K562 (cell line): ENCODE results near the gene FGF23. TPM values are rescaled to one million over a fixed set of nuclear protein-coding genes. Genes with fewer than 3 reads are reported as not detected.

Source experiments
- ATF7 ChIP-seq: fragments of 450-650 bp; IDR thresholded peaks from 2 replicates; pipeline ENCODE4 v1.7.1; 2014; ENCODE audit warnings: mild to moderate bottlenecking, moderate library complexity
- CCNT2 ChIP-seq: IDR thresholded peaks from 2 replicates; pipeline ENCODE4 v1.6.1; 2011; ENCODE audit warnings: borderline replicate concordance, low read depth, mild to moderate bottlenecking, moderate library complexity, mixed read lengths, low read length; ENCODE audit not compliant: insufficient read length; ENCODE audit errors: extremely low read depth
- DMBX1 ChIP-seq: fragments of 250-450 bp; sonication (Bioruptor Pico); IDR thresholded peaks from 2 replicates; pipeline ENCODE4 v1.8.0; 2022; ENCODE audit warnings: inconsistent platforms, mild to moderate bottlenecking, moderate library complexity, borderline replicate concordance
- ESRRA ChIP-seq: fragments of 450-650 bp; IDR thresholded peaks from 2 replicates; pipeline ENCODE4 v1.6.1; 2014; ENCODE audit warnings: low read depth, mild to moderate bottlenecking, moderate library complexity, borderline replicate concordance
- HNRNPK ChIP-seq: fragments of 200-400 bp; formaldehyde crosslinking; IDR thresholded peaks from one replicate; pipeline ENCODE4 v1.6.1; 2018; ENCODE audit warnings: mild to moderate bottlenecking, low read depth, low read length; ENCODE audit not compliant: poor library complexity, severe bottlenecking
- MBD1 ChIP-seq: fragments of 250-450 bp; sonication (Bioruptor Pico); IDR thresholded peaks from 2 replicates; pipeline ENCODE4 v1.8.0; 2022; ENCODE audit warnings: inconsistent platforms
- MEIS2 ChIP-seq: fragments of 450-650 bp; IDR thresholded peaks from 2 replicates; pipeline ENCODE4 v1.6.1; 2014; ENCODE audit warnings: mild to moderate bottlenecking; ENCODE audit not compliant: partially characterized antibody
- PCBP2 ChIP-seq: fragments of 200-400 bp; formaldehyde crosslinking; IDR thresholded peaks from 2 replicates; pipeline ENCODE4 v1.6.1; 2018; ENCODE audit warnings: low read length, low read depth, mild to moderate bottlenecking, moderate library complexity; ENCODE audit not compliant: poor library complexity, severe bottlenecking
- POLR2G ChIP-seq: fragments of 200-400 bp; formaldehyde crosslinking; IDR thresholded peaks from 2 replicates; pipeline ENCODE4 v1.6.1; 2017; ENCODE audit warnings: low read depth, mild to moderate bottlenecking, antibody characterized with exemption, low read length, moderate library complexity
- RBBP5 ChIP-seq: fragments of 200-600 bp; sonication (generic); IDR thresholded peaks from 2 replicates; pipeline ENCODE4 v1.6.1; 2012; ENCODE audit warnings: borderline replicate concordance, mild to moderate bottlenecking, low read length, control low read depth, inconsistent platforms; ENCODE audit not compliant: insufficient read depth, poor library complexity, severe bottlenecking
- RBM25 ChIP-seq: fragments of 200-400 bp; formaldehyde crosslinking; IDR thresholded peaks from 2 replicates; pipeline ENCODE4 v1.6.1; 2018; ENCODE audit warnings: low read length, low read depth, moderate library complexity; ENCODE audit not compliant: severe bottlenecking
- STAG1 ChIP-seq: sonication (generic); formaldehyde crosslinking; IDR thresholded peaks from 2 replicates; pipeline ENCODE4 v1.5.0; 2020; ENCODE audit warnings: missing genetic modification reagents, borderline replicate concordance
- VEZF1 ChIP-seq: fragments of 200-800 bp; sonication (Bioruptor generic); IDR thresholded peaks from 2 replicates; pipeline ENCODE4 v1.6.1; 2017; ENCODE audit warnings: missing genetic modification characterization, missing compliant biosample characterization
- WHSC1 ChIP-seq: IDR thresholded peaks from one replicate; pipeline ENCODE4 v1.6.1; 2012; ENCODE audit warnings: low read length, control low read depth, inconsistent platforms
- YY1 ChIP-seq, 3 experiments: IDR thresholded peaks; 2 replicates each; pipeline ENCODE4 v1.6.1; 2011; ENCODE audit warnings: low read length in 2 of 3, mild to moderate bottlenecking in 2 of 3, moderate library complexity in 2 of 3, borderline replicate concordance in 1 of 3, control low read depth in 1 of 3, low read depth in 1 of 3; ENCODE audit not compliant: insufficient read depth in 3 of 3, insufficient replicate concordance in 2 of 3, control insufficient read depth in 1 of 3, insufficient read length in 1 of 3; ENCODE audit errors: extremely low read depth in 1 of 3
- ZMIZ1 ChIP-seq, 2 experiments: fragments of 150-350 bp in 1 of 2; IDR thresholded peaks; 2 replicates each; pipeline ENCODE4 v1.6.1; 2012 to 2016; ENCODE audit warnings: low read depth in 2 of 2, low read length in 2 of 2, mild to moderate bottlenecking in 1 of 2, moderate library complexity in 1 of 2
- ZNF324 ChIP-seq: fragments of 250-450 bp; sonication (Bioruptor Pico); IDR thresholded peaks from 2 replicates; pipeline ENCODE4 v1.4.0; 2020; ENCODE audit warnings: mild to moderate bottlenecking
- ZNF445 ChIP-seq: fragments of 250-450 bp; sonication (Bioruptor Pico); IDR thresholded peaks from 2 replicates; pipeline ENCODE4 v1.4.0; 2020; ENCODE audit warnings: low read depth, mild to moderate bottlenecking, moderate library complexity
- polyA plus RNA-seq, 8 experiments: library from polyadenylated mRNA; depleted of rRNA in 4 of 8; stranded (reverse) in 5 of 8; unstranded in 3 of 8; fragments of >200 nt; fragmentation: Nextera tagmentation in 2 of 8; fragmentation: Illumina TruSeq in 1 of 8; extraction: Ambion mirVana in 2 of 8; extraction: Trizol in 1 of 8; gene quantifications; 2 replicates each; pipeline versions ENCODE4 v1.2.1 to v1.2.3, GENCODE V29; 2011 to 2014; ENCODE audit warnings: inconsistent platforms in 1 of 8, missing spikeins in 1 of 8
- total RNA-seq, 7 experiments: library from RNA; depleted of rRNA in 6 of 7; stranded (reverse); fragments of >200 nt in 6 of 7; fragmentation: Illumina TruSeq in 2 of 7; extraction: Trizol in 2 of 7; gene quantifications; 2 replicates each; pipeline versions ENCODE4 v1.2.1 to v1.2.3, GENCODE V29; 2011 to 2021; ENCODE audit warnings: low replicate concordance in 1 of 7

The FGF23 gene
- total and polyA plus RNA-seq, 9 of the 15 experiments (the other 6 are each of a cell fraction or from before 2014, with no cell fraction given): 0.38 TPM; not detected in 8

- TF ChIP-seq ZNF445 (CRISPR knock-in tag): no peak
- peak; percentile 60 for TF ChIP-seq RBBP5
- peak; percentile 74 for TF ChIP-seq POLR2G
- peak; percentile 98 for TF ChIP-seq CCNT2
- no peak for TF ChIP-seq ZNF324 (CRISPR knock-in tag)
- TF ChIP-seq ESRRA: peak; percentile 87; the same call in 1 of the 2 replicates
- TF ChIP-seq RBM25: peak; percentile 92
- peak; percentile 57 for TF ChIP-seq MEIS2
- peak; percentile 87 for TF ChIP-seq VEZF1 (CRISPR knock-in tag)
- peak; percentile 61 for TF ChIP-seq ATF7
- no peak for TF ChIP-seq HNRNPK
- peak in 1 of 3 experiments; percentile 71 for TF ChIP-seq YY1 (IDR thresholded peaks at IDR 0.05; ENCODE audit: borderline replicate concordance in 1 of 3, control insufficient read depth in 1 of 3, extremely low read depth in 1 of 3, insufficient read depth in 3 of 3, insufficient read length in 1 of 3, insufficient replicate concordance in 2 of 3, low read depth in 1 of 3, low read length in 2 of 3)
- TF ChIP-seq DMBX1 (CRISPR knock-in tag): peak; percentile 75
- TF ChIP-seq WHSC1: no peak
- no peak for TF ChIP-seq PCBP2
- no peak for TF ChIP-seq MBD1
- TF ChIP-seq STAG1 (CRISPR knock-in tag): no peak
- TF ChIP-seq ZMIZ1 (IDR thresholded peaks at IDR 0.05; ENCODE audit: low read depth in 2 of 2, low read length in 2 of 2): 0 out of 4 replicates have a peak, but pooled peaks of 1 of the 2 experiments have one; percentile 42
These were observed 58.4 kb downstream of the FGF23 start, which contains the start of gene TIGAR (continued) for GRCh38 chr12:4320853-4321701.
